Measurements from ENCODE around the gene RBFOX2.

- TF ChIP-seq JUND (IDR thresholded peaks at IDR 0.05) = no peak
- no peak for TF ChIP-seq CTCF (IDR thresholded peaks at IDR 0.05; ENCODE audit: low read depth, low read length, missing input control)
- no peak for TF ChIP-seq REST (IDR thresholded peaks at IDR 0.05)
- TF ChIP-seq HNF4A (conservative IDR thresholded peaks at IDR 0.05) = peak; percentile 67 to 71
- TF ChIP-seq TAF1 (conservative IDR thresholded peaks at IDR 0.05) = no peak
- peak; percentile 24 for TF ChIP-seq YY1 (IDR thresholded peaks at IDR 0.05)
- TF ChIP-seq MAX (IDR thresholded peaks at IDR 0.05) = no peak
These were observed 7.6 kb upstream of the RBFOX2 start for GRCh38 chr22:36036167-36036624.
